GM12878 (cell line): ENCODE data around the gene ADGRV1.

Experiments
- POLR2A ChIP-seq: IDR thresholded peaks from 2 replicates; pipeline ENCODE4 v1.6.1; 2011; ENCODE audit warnings: low read depth, mild to moderate bottlenecking, low read length
- SREBF2 ChIP-seq: IDR thresholded peaks from 2 replicates; pipeline ENCODE4 v1.6.1; 2012; ENCODE audit warnings: mild to moderate bottlenecking, low read length
- USF1 ChIP-seq: IDR thresholded peaks from 2 replicates; pipeline ENCODE4 v1.6.1; 2011; ENCODE audit warnings: borderline replicate concordance, low read depth, mild to moderate bottlenecking, moderate library complexity, mixed read lengths, low read length; ENCODE audit not compliant: insufficient read depth; ENCODE audit errors: extremely low read length

- no peak for TF ChIP-seq POLR2A
- no peak for TF ChIP-seq SREBF2
- no peak for TF ChIP-seq USF1
Observed at GRCh38 chr5:91011029-91011428, 452.4 kb downstream of the ADGRV1 start.
